GM06990 (cell line): Measurements from ENCODE around the gene CCR7.

Experiments used
- DNase-seq: peaks from one replicate; pipeline ENCODE4 v3.0.0-alpha.2; 2011; ENCODE audit not compliant: insufficient read length; ENCODE audit errors: extremely low read depth
- H3K27me3 ChIP-seq: replicated peaks from 2 replicates; pipeline ENCODE4 v1.6.0; 2011; ENCODE audit warnings: low read length; ENCODE audit not compliant: control insufficient read depth, insufficient read depth
- H3K36me3 ChIP-seq: 2 replicates; pipeline ENCODE4 v1.5.1; 2011; ENCODE audit warnings: low read length; ENCODE audit not compliant: control insufficient read depth, insufficient read depth
- H3K4me3 ChIP-seq: replicated peaks from 2 replicates; pipeline ENCODE4 v1.5.1; 2011; ENCODE audit warnings: low read depth, mild to moderate bottlenecking, control low read depth, low read length
- CTCF ChIP-seq: IDR thresholded peaks from 2 replicates; pipeline ENCODE4 v1.5.1; 2011; ENCODE audit warnings: low read length, control low read depth, mild to moderate bottlenecking, inconsistent platforms; ENCODE audit not compliant: insufficient read depth, poor library complexity, severe bottlenecking

The CCR7 gene

GRCh38 chr17:40604327-40605080 is 39.2 kb upstream of the CCR7 start:
- Histone ChIP-seq H3K36me3 (no peaks in the 10 kb centered on the region), H3K4me3 (no peak overlapping the region), H3K27me3 (0 out of 2 replicates have a peak, but pooled peaks cover 2% of the 10 kb centered on the region)
- TF ChIP-seq CTCF, result no peak
- no peak for DNase-seq

- TF ChIP-seq CTCF, result no peak
- Histone ChIP-seq H3K36me3 (no peaks in the 10 kb centered on the region), H3K4me3 (no peak overlapping the region), H3K27me3 (0 out of 2 replicates have a peak, but pooled peaks cover 2% of the 10 kb centered on the region)
- peak; percentile 69 for DNase-seq
Measured at GRCh38 chr17:40602445-40603443, 37.5 kb upstream of the CCR7 start.

GRCh38 chr17:40600486-40601046 is 35.3 kb upstream of the CCR7 start:
- H3K36me3 ChIP-seq, result no peaks in the 10 kb centered on the region
- H3K4me3 ChIP-seq, result no peak overlapping the region
- no peaks in the 10 kb centered on the region for H3K27me3 ChIP-seq
- no peak for DNase-seq
- TF ChIP-seq CTCF, result no peak

GRCh38 chr17:40599468-40599763 is 34.1 kb upstream of the CCR7 start:
- peak overlapping the region; percentile 4; the same call in 1 of the 2 replicates for H3K4me3 ChIP-seq
- no peak for TF ChIP-seq CTCF
- no peaks in the 10 kb centered on the region for H3K36me3 ChIP-seq
- no peak for DNase-seq
- no peaks in the 10 kb centered on the region for H3K27me3 ChIP-seq

GRCh38 chr17:40598619-40599467 is 33.6 kb upstream of the CCR7 start:
- no peak for TF ChIP-seq CTCF
- peak; percentile 87 for DNase-seq
- H3K4me3 ChIP-seq, result peak overlapping the region; percentile 4; the same call in 1 of the 2 replicates

More at GRCh38 chr17:40598619-40599467, 33.6 kb upstream of the CCR7 start:
- Histone ChIP-seq H3K36me3 (no peaks in the 10 kb centered on the region), H3K27me3 (no peaks in the 10 kb centered on the region)
